Brain microvascular endothelial cell (primary cell): Measurements from ENCODE around the gene SPATA2L.
"Not testable (repeated sequence)": the region's sequence is repeated elsewhere in the genome, so short reads cannot be mapped to it uniquely, and the experiment has no call there.

Experiments
- DNase-seq: peaks from one replicate; pipeline ENCODE4 v3.0.0-alpha.2; 2020
- H3K27ac ChIP-seq: fragments of 250-450 bp; sonication (Bioruptor Pico); 2 replicates; pipeline ENCODE4 v1.5.1; 2020; ENCODE audit warnings: mild to moderate bottlenecking, moderate library complexity
- H3K27me3 ChIP-seq: fragments of 250-450 bp; sonication (Bioruptor Pico); replicated peaks from 2 replicates; pipeline ENCODE4 v1.5.1; 2020; ENCODE audit warnings: mild to moderate bottlenecking
- H3K36me3 ChIP-seq: fragments of 250-450 bp; sonication (Bioruptor Pico); replicated peaks from 2 replicates; pipeline ENCODE4 v1.5.1; 2020; ENCODE audit warnings: mild to moderate bottlenecking
- H3K4me3 ChIP-seq: 2 replicates; pipeline ENCODE4 v1.5.1; 2011; ENCODE audit warnings: low read depth, mild to moderate bottlenecking, control low read depth, low read length, moderate library complexity
- in situ Hi-C: cut with HindIII; loops from 2 replicates; pipeline ENCODE4 v1.10.0; 2017; ENCODE audit warnings: low sequenced_read_pairs, low pct_ligation_motif_present
- TF ChIP-seq, protein P1 (sequence below): IDR thresholded peaks from 2 replicates; pipeline ENCODE4 v1.5.1; 2011; ENCODE audit warnings: low read depth, mild to moderate bottlenecking, moderate library complexity, low read length, control low read depth, inconsistent platforms; ENCODE audit errors: missing control alignments

Gene SPATA2L

DNA sequence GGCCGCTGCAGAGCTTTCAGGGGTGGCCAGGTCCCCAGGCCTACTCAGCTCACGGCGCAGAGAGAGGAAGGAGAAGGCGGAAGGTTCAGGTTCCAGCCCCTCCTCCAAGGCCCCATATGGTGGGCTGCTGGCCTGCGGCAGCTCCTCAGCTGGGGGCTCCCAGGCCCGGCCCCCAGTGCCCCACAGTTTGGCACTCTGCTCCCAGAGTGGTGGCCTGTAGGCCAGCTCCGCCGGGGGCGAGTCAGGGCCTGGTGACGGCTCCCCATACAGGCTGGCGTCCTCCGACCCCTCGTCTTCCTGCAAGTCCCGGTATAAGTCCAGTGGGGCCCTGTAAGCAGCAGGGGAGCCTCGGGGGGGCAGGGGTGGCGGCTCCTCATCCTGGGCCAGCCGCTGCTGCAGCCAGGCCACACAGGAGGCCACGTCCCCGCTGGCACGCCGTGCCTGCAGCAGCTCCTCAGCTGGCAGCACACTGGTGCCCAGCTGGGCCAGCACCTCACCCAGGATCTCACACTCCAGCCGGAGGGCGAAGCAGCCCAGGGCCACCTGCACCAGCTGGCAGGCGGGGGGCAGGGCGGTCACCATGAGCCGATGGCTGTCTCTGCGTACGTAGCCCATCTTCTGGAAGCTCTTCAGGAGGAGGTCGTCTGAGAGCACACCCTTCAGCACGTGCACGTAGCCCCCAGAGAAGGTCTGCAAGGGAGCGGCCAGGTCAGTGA, 3.7 kb downstream of the SPATA2L start:
- Histone ChIP-seq H3K27ac (no peak overlapping the region), H3K4me3 (no peak overlapping the region), H3K36me3 (peaks cover 31% of the 10 kb centered on the region), H3K27me3 (no peaks in the 10 kb centered on the region)
- TF ChIP-seq, protein P1, sequence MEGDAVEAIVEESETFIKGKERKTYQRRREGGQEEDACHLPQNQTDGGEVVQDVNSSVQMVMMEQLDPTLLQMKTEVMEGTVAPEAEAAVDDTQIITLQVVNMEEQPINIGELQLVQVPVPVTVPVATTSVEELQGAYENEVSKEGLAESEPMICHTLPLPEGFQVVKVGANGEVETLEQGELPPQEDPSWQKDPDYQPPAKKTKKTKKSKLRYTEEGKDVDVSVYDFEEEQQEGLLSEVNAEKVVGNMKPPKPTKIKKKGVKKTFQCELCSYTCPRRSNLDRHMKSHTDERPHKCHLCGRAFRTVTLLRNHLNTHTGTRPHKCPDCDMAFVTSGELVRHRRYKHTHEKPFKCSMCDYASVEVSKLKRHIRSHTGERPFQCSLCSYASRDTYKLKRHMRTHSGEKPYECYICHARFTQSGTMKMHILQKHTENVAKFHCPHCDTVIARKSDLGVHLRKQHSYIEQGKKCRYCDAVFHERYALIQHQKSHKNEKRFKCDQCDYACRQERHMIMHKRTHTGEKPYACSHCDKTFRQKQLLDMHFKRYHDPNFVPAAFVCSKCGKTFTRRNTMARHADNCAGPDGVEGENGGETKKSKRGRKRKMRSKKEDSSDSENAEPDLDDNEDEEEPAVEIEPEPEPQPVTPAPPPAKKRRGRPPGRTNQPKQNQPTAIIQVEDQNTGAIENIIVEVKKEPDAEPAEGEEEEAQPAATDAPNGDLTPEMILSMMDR = no peak
- in situ Hi-C loops = no loop called here
- DNase-seq = no peak

DNA sequence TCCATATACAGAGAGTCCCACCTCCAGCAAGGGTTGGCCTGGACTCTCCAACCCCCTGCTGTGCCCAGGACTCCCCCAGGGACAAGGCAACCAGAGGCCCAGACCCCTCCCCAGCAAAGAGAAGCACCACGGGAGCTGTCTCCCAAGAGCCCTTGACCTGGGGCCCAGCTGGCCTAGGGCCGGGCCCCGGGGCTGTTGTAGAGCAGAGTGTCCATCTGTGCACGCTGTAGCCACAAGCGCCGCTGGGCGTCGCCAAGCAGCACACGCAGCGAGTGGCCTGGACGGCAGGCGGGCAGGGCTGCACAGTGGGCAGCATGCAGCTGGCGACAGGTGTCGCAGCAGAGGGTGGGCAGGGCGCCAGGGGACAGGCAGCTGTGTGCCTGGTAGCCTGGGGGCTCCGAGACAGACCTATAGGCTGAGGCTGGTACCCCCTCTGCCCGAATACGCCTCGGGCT, 4.3 kb downstream of the SPATA2L start:
- Histone ChIP-seq H3K36me3 (peaks cover 36% of the 10 kb centered on the region), H3K4me3 (no peak overlapping the region), H3K27me3 (no peaks in the 10 kb centered on the region), H3K27ac (no peak overlapping the region)
- in situ Hi-C loops = no loop called here
- DNase-seq = no peak
- TF ChIP-seq, protein P1 = no peak

DNA sequence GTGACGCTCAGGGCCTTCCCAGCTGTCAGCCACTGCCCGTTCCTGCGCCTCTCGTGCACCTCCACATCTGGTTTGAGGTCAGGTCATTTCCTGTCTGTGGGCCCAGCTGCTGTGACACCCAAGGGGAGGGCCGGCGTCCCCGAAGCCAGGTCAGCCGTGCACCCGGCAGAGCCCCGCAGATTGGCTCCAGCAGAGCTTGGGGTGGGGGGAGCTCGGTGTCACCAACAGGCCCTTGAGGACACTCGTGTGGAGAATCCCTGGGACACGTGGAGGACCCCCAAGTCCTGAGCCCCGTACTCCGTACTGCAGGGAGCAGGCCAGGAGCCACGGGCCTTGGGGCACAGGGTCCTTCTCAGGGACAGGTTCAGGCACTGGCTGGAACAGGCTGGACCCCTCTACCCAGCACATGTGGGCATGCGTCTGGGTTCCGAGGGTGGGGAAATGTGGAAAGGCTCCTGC, 4.8 kb downstream of the SPATA2L start:
- no peak overlapping the region for H3K27ac ChIP-seq
- in situ Hi-C loops = no loop called here
- peaks cover 36% of the 10 kb centered on the region for H3K36me3 ChIP-seq
- no peak for DNase-seq
- no peak overlapping the region for H3K4me3 ChIP-seq
- TF ChIP-seq, protein P1 = no peak
- no peaks in the 10 kb centered on the region for H3K27me3 ChIP-seq

DNA sequence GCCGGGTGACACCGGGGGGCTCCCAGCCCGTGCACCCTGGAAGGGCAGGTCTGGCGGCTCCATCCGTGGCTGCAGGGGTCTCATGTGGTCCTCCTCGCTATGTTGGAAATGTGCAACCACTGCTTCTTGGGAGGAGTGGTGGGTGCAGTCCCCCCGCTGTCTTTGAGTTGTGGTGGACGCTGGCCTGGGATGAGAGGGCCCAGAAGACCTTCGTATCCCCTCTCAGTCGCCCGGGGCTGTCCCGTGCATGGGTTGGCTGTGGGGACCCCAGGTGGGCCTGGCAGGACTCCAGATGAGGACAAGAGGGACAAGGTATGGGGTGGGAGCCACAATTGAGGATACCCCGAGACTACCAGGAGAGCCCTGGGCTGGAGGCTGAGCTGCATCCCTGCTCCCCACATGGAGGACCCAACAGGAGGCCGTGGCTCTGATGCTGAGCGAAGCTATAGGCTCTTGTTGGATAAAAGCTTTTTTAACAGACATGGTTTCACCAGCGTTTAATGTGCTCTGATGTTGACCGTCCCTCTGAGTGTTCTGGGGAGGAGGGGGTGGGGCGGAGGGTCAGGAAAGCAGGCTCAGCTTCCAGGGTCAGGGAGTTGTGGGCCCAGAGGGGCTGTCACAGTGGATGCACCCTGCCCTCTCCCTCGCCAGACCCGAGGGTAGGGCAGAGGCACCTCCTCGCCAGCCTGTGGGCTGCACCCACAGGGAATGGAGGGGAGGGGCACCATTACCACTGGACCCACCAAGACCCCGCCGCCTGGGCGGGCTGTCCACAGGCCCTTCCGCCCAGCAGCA, 5.4 kb downstream of the SPATA2L start:
- H3K27me3 ChIP-seq = no peaks in the 10 kb centered on the region
- TF ChIP-seq, protein P1 = no peak
- H3K4me3 ChIP-seq = no peak overlapping the region
- DNase-seq = no peak
- H3K36me3 ChIP-seq = peaks cover 42% of the 10 kb centered on the region
- in situ Hi-C loops = no loop called here
- H3K27ac ChIP-seq = no peak overlapping the region

DNA sequence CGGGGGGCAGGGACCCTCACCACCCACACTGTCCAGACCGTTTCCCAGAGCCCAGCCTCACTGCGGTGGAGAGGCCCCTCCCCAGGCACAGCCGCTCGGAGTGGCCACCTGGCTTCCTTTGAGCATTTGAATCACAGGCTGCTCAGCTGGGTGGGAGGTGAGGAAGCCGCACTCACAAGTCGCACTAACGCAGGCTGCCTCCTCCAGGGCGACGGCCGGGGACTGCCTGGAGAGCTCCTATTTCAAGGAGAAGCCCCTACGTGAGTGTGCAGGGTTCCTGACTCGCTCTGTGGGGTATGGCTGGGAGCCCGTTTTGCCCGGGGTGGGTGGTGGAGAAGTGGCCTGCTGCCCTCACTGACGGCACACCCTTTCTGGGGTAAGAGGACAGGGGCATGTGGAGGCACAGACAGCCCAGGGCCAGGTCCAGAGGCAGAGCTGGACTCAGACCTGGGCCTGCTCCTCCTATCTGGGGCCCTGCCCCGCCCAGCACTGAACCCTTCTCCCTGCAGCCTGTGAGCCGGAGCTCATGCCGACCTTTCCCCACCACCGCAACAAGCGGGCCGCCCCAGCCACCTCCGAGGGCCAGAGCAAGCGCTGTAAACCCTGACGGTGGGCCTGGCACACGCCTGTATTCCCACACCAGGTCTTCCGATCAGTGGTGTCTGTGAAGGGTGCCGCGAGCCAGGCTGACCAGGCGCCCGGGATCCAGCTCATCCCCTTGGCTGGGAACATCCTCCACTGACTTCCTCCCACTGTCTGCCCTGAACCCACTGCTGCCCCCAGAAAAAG, 6.2 kb downstream of the SPATA2L start:
- Histone ChIP-seq H3K36me3 (peaks cover 48% of the 10 kb centered on the region), H3K27ac (no peak overlapping the region), H3K27me3 (no peaks in the 10 kb centered on the region), H3K4me3 (no peak overlapping the region)
- TF ChIP-seq, protein P1 = no peak
- DNase-seq = no peak
- in situ Hi-C loops = no loop called here

DNA sequence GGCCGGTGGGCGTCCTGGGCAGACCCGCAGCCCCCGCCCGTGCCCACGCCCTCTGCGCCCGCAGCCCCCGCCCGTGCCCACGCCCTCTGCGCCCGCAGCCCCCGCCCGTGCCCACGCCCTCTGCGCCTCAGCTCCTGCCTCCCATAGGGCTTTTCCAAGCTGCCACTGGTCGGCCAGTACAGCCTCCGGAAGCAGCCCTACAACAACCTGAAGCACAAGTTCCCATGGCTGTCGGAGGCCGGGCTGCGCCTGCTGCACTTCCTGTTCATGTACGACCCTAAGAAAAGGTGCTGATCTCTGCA, 6.8 kb downstream of the SPATA2L start:
- peaks cover 49% of the 10 kb centered on the region for H3K36me3 ChIP-seq
- DNase-seq, in situ Hi-C loops, H3K4me3 ChIP-seq, H3K27me3 ChIP-seq, H3K27ac ChIP-seq: not testable (repeated sequence)
